Stomach (tissue), 9 donors: ENCODE measurements around the gene NOM1. TPM values are rescaled to one million over a fixed set of nuclear protein-coding genes. Genes with fewer than 3 reads are reported as not detected.
A peak's percentile ranks its signal among the peaks of the same experiment; 100 is the strongest.

ENCODE experiments used
- DNase-seq, 2 donors: peaks; one replicate each; pipeline versions ENCODE4 v3.0.0 to v3.0.0-alpha.2; 2013 to 2019
- H3K27ac ChIP-seq, 5 donors: fragments of 200-600 bp in 4 of 5; sonication (generic) in 4 of 5; one replicate each; pipeline ENCODE4 v1.5.1; 2013 to 2019; ENCODE audit warnings: mild to moderate bottlenecking in 1 of 5, moderate library complexity in 1 of 5
- H3K27me3 ChIP-seq, 3 donors: fragments of 200-600 bp; sonication (generic); one replicate each; pipeline ENCODE4 v1.5.1; 2017 to 2019; ENCODE audit warnings: mixed run types in 1 of 3
- H3K36me3 ChIP-seq, 4 donors: fragments of 200-600 bp; sonication (generic); 1 replicate in 3 of 4; 2 replicates in 1 of 4; pipeline ENCODE4 v1.5.1; 2016 to 2019
- H3K4me1 ChIP-seq, 4 donors: fragments of 200-600 bp; sonication (generic); one replicate each; pipeline ENCODE4 v1.5.1; 2016 to 2019
- H3K4me3 ChIP-seq, 4 donors: fragments of 200-600 bp; sonication (generic) in 3 of 4; one replicate each; pipeline ENCODE4 v1.5.1; 2016 to 2019; ENCODE audit warnings: mild to moderate bottlenecking in 1 of 4
- H3K9me3 ChIP-seq, 4 donors: fragments of 200-600 bp; sonication (generic); one replicate each; pipeline ENCODE4 v1.5.1; 2016 to 2019
- CTCF ChIP-seq, 7 experiments: fragments of 450-650 bp in 4 of 7; fragments of 200-600 bp in 3 of 7; sonication (generic) in 3 of 7; IDR thresholded peaks; one replicate each; pipeline ENCODE4 v1.5.1; 2016 to 2019; ENCODE audit warnings: antibody characterized with exemption in 7 of 7, control low read depth in 2 of 7, mild to moderate bottlenecking in 1 of 7
- EP300 ChIP-seq: sonication (generic); formaldehyde crosslinking; IDR thresholded peaks from one replicate; pipeline ENCODE4 v1.6.1; 2017; ENCODE audit warnings: antibody characterized with exemption
- POLR2A ChIP-seq, 4 donors: fragments of 450-650 bp; IDR thresholded peaks; one replicate each; pipeline ENCODE4 v1.6.1; 2016; ENCODE audit warnings: antibody characterized with exemption in 4 of 4, control low read depth in 2 of 4, mild to moderate bottlenecking in 1 of 4, moderate library complexity in 1 of 4
- POLR2AphosphoS5 ChIP-seq, 3 donors: sonication (generic); formaldehyde crosslinking; IDR thresholded peaks; one replicate each; pipeline ENCODE4 v1.6.1; 2016; ENCODE audit warnings: antibody characterized with exemption in 3 of 3
- WGBS, 5 donors: extraction: QIAGEN DNeasy Blood & Tissue Kit in 3 of 5; methylation state at CpG; one replicate each; pipeline versions ENCODE4 v1.1.5 to v1.1.7; 2013 to 2018; 5-methylcytosine and 5-hydroxymethylcytosine counted together
- intact Hi-C: fragments of 100-400 bp; cut with DNase I; formaldehyde crosslinking; loops from one replicate; pipeline ENCODE4 v1.15.1; 2023; ENCODE audit warnings: low total_unique reads
- polyA plus RNA-seq, 3 donors: library from polyadenylated mRNA; stranded (reverse); fragments of 200-250 nt; gene quantifications; one replicate each; pipeline ENCODE4 v1.2.3, GENCODE V29; 2013
- total RNA-seq, 5 donors: library from RNA; depleted of rRNA; stranded (reverse); fragments of >200 nt; gene quantifications; one replicate each; pipeline versions ENCODE4 v1.1.0 to v1.2.3, GENCODE V29; 2014 to 2016
- donor health status: healthy with polysubstance abuse.
- donor health status: Bipolar disorder and iron deficiency.
- donor health status: healthy.

NOM1 gene
- total and polyA plus RNA-seq, 8 donors, result 0.58 to 117 (median 12.4) TPM

GRCh38 chr7:157021071-157021870 is 71.8 kb downstream of the NOM1 start:
- whole genome bisulfite sequencing, 5 donors, result 2 to 6% (median 3%) methylated on average over 27 to 84 of the region's 84 CpGs
- peaks cover 22 to 98% (median 73%) of the 10 kb centered on the region in 3 donors for H3K27me3 ChIP-seq
- no peak overlapping the region for H3K27ac ChIP-seq
- H3K4me1 ChIP-seq, result peaks cover 26 to 64% (median 52%) of the 10 kb centered on the region in 4 donors
- H3K36me3 ChIP-seq, result no peaks in the 10 kb centered on the region
- intact Hi-C loops, result no loop called here
- no peak for TF ChIP-seq POLR2AphosphoS5 (IDR thresholded peaks at IDR 0.05)
- no peak for TF ChIP-seq CTCF (IDR thresholded peaks at IDR 0.05)
- no peak for TF ChIP-seq EP300
- TF ChIP-seq POLR2A (IDR thresholded peaks at IDR 0.05), result no peak
- no peak for DNase-seq
- peak overlapping the region; percentile 29 to 45 (median 36) for H3K4me3 ChIP-seq
- H3K9me3 ChIP-seq, result peaks cover 0 to 4% (median 2%) of the 10 kb centered on the region in 4 donors

DNA sequence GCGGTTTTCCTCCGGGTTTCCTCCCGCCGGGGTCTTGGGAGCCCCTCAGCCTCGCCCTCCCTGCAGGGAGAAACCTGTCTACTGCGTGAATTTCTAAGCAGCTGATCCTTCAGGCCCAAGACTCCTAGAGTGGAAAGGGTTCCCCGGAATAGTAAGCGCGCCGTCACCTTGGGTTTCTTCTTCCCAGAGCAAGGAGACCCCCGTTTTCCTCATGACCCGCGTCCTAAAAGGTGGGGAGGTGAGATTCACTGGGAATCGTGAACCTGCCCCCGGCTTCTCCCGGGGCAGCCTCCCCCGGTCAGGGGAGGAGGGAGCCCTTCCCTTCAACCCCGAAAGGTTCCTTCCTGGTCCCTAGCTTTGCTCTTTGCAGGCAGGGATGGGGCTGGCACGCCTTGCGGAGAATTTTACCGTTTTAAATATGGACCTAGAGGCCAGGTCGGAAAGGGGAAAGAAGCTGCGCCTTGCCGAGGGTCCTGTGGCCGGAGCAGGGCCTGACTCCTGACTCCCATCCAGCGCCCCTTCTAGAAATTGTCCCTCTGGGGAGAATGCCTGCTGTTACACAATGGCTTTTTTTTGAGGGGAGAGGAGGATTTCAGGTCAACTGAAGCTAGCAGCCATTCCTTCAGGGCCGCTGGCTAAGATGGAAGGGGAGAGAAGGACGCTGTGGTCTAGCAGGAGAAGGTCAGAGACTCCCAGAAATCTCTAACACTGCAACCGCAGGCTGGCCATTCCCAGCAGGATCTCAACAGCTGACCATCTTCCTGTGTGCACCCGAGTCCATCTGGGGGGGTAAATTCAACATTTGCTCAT is 72.6 kb downstream of the NOM1 start:
- no peak for TF ChIP-seq POLR2AphosphoS5 (IDR thresholded peaks at IDR 0.05)
- TF ChIP-seq EP300, result no peak
- TF ChIP-seq POLR2A (IDR thresholded peaks at IDR 0.05), result no peak
- TF ChIP-seq CTCF (IDR thresholded peaks at IDR 0.05), result no peak
- Histone ChIP-seq H3K27ac (no peak overlapping the region), H3K4me1 (peaks cover 26 to 61% (median 52%) of the 10 kb centered on the region in 4 donors), H3K27me3 (peaks cover 19 to 93% (median 65%) of the 10 kb centered on the region in 3 donors), H3K4me3 (peak overlapping the region in 1 of 4 donors; percentile 45), H3K36me3 (no peaks in the 10 kb centered on the region), H3K9me3 (peaks cover 0 to 4% (median 2%) of the 10 kb centered on the region in 4 donors)
- intact Hi-C loops, result no loop called here
- no peak for DNase-seq
- WGBS, 5 donors, result 17 to 37% (median 24%) methylated on average over 25 to 30 of the region's 30 CpGs

Other genes starting within 250 kb of the NOM1 start
- gene LMBR1, start 56.5 kb upstream of the NOM1 start, total RNA-seq, result 100 to 1,000 TPM in 4 of 5 donors, 10 to 100 TPM in 1; 62.5 to 187 (median 138) TPM
- gene LMBR1, start 56.5 kb upstream of the NOM1 start, polyA plus RNA-seq, result 1 to 10 TPM; 7.5 to 9.0 (median 8.3) TPM
- gene MNX1, start 61.0 kb downstream of the NOM1 start, total RNA-seq, result 10 to 100 TPM in 1 of 5 donors, 1 to 10 TPM in 3, not detected in 1; 3.1 to 80.2 (median 5.8) TPM
- 1 to 10 TPM; 1.1 to 1.9 (median 1.4) TPM for gene MNX1, start 61.0 kb downstream of the NOM1 start, polyA plus RNA-seq
- gene UBE3C, start 189.2 kb downstream of the NOM1 start, total RNA-seq, result 100 to 1,000 TPM in 2 of 5 donors, 10 to 100 TPM in 3; 60.9 to 162 (median 84.3) TPM
- gene UBE3C, start 189.2 kb downstream of the NOM1 start, polyA plus RNA-seq, result 10 to 100 TPM; 13.5 to 23.4 (median 19.6) TPM